Gastroesophageal sphincter (tissue), 3 donors: Measurements from ENCODE around the gene UPB1.

ENCODE experiments used
- CTCF ChIP-seq, 4 experiments: fragments of 200-600 bp in 2 of 4; fragments of 450-650 bp in 2 of 4; sonication (generic) in 1 of 4; IDR thresholded peaks; one replicate each; pipeline ENCODE4 v1.5.1; 2017 to 2019; ENCODE audit warnings: antibody characterized with exemption in 4 of 4, mild to moderate bottlenecking in 2 of 4, moderate library complexity in 2 of 4
- EP300 ChIP-seq: sonication (generic); formaldehyde crosslinking; IDR thresholded peaks from one replicate; pipeline ENCODE4 v1.6.1; 2017; ENCODE audit warnings: antibody characterized with exemption, mild to moderate bottlenecking
- POLR2A ChIP-seq, 2 donors: fragments of 450-650 bp; IDR thresholded peaks; one replicate each; pipeline ENCODE4 v1.6.1; 2017; ENCODE audit warnings: antibody characterized with exemption in 2 of 2, mild to moderate bottlenecking in 2 of 2, moderate library complexity in 1 of 2
- POLR2AphosphoS5 ChIP-seq: sonication (generic); formaldehyde crosslinking; IDR thresholded peaks from one replicate; pipeline ENCODE4 v1.6.1; 2017; ENCODE audit warnings: antibody characterized with exemption

GRCh38 chr22:24518771-24519485 lies 23.8 kb downstream of the UPB1 start:
- TF ChIP-seq EP300 (no peak), CTCF (IDR thresholded peaks at IDR 0.05) (no peak), POLR2AphosphoS5 (no peak), POLR2A (IDR thresholded peaks at IDR 0.05) (no peak)
